HG02642 (cell line): Measurements from ENCODE around the gene KRTAP10-11.
"Not testable (repeated sequence)": the region's sequence is repeated elsewhere in the genome, so short reads cannot be mapped to it uniquely, and the experiment has no call there.

Experiments used
- ATAC-seq: cut with Tn5 transposase; IDR thresholded peaks from one replicate; pipeline ENCODE4 v1.9.1; 2021; ENCODE audit warnings: mild to moderate bottlenecking; ENCODE audit not compliant: unreplicated experiment, poor library complexity

Gene KRTAP10-11

GRCh38 chr21:44658913-44659595 lies 12.8 kb downstream of the KRTAP10-11 start:
- ATAC-seq: no peak

- not testable (repeated sequence) for ATAC-seq
Measured at GRCh38 chr21:44661567-44661966, 15.4 kb downstream of the KRTAP10-11 start.

DNA sequence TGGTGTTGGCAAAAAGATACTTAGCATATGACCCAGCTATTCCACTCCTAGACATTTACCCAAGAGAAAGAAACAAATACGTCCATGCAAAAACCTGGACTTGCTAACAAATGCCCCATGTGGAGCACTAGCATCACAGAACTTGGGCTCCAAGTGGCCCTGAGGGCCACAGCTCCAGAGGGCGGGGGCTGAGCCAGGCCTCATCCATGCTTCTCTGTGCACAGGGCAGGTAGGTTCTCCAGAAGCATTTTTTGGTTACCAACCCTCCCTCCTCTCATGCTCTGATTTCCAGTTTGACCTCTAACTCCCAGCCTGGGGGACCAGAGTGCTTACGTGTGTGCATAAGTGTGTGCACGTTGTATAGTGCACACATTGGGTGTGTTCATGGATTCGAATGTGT lies 18.5 kb downstream of the KRTAP10-11 start:
- no peak for ATAC-seq

- ATAC-seq: no peak
Measured at GRCh38 chr21:44666401-44667320, 20.4 kb downstream of the KRTAP10-11 start, which contains the start of gene KRTAP12-2. KRTAP12-2 (minus strand) TSS chr21:44666927; CDS start chr21:44666886, 41 bp downstream.

- ATAC-seq: no peak
Measured at GRCh38 chr21:44667612-44668011, 21.4 kb downstream of the KRTAP10-11 start.

DNA sequence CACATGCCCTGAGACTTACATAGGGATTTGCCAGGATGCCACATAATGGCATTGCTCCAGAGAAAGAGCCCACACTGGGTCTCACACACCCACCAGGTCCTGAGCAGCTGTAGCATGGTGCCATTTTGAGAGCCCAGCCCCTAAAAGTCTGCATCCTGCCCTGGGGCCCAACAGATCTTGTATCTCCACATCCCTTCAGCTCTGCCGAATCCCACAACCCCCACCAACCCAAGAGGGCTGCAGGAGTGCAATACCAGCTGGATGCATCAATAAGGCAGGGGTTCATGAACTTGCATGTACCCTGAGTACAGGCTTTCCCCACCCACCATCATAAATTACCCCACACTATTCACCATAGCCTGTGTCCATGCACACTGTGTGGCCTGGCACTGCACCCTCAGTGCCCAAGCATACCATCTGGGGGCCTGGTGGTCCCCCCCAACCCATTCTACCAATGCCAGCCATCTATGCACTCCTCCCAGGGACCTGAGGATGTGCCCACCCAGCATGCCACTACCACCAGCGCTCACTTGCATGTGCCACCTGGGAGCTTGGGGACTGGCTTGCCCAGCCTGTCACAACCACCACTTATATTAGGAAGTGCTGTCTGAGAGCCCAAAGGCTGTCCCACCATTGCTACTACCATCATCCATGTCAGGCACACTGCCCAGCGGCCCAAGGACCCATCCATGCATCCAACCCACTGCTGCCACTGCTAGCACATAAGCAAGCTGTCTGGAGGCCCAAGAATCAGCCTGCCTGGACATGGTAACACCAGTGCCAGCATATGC lies 24.6 kb downstream of the KRTAP10-11 start:
- ATAC-seq: no peak

DNA sequence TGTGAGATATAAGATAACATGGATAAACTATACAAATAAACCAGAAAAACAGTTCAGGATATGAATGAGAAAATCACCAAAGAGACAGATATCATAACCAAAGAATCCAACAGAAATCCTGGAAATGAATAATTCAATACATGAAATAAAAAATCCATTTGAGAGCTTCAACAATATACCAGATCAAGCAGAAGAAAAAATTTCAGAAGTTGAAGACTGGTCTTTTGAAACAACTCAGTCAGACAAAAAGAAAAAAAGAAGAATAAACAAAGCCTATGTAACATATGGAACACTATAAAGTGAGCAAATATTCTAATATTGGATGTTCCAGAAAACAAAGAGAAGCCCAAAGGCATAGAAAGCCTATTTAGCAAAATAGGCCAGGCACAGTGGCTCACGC lies 25.7 kb downstream of the KRTAP10-11 start:
- ATAC-seq: no peak

DNA sequence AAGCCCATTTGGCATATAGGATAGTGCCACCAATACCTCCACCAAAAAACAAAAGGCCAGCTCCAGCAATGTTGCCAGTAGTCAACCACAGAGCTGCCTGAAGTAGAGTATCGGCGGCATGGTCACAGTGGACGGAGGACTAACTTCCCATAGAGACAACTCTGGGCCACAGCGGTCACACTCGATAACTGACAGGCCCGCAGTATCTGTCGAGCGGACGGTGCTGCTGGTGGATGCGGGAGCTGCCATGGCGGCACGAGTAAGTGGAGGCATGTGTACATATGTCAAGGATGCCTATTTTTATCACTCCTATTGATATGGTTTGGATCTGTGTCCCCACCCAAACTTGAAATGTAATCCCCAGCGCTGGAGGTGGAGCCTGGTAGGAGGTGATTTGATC lies 31.7 kb downstream of the KRTAP10-11 start:
- no peak for ATAC-seq

- ATAC-seq: no peak
Measured at GRCh38 chr21:44681152-44681551, 34.9 kb downstream of the KRTAP10-11 start.

DNA sequence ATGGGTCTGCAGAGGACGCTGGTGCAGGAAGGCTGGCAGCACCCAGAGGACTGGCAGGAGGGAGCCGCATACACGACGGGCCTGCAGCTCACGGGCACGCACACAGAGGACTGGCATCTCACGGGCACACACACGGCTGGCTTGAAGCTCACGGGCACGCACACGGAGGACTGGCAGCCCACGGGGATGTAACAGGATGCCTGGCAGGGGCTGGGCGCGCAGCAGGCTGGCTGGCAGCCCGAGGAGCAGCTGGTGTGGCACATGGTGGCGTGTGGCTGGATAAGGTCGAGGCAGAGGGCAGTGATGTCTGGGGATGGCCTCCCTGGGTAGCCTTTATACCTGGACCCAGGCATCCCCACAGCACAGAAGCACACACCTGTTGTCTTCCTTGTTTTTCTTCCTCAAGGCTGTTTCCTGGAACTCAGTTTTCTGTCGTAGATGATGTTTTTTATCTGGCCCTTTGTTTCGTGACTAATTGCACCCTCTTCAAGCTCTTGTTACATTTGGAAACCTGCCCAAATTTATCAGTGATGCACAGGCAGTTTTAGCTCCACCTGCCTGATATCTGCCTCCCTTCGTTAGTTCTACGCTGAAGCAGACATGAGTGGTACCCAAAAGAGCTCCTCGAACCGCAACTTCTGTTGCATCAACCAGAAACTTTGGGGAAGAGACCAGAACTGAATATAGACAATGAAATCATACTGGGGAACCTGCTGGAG lies 35.8 kb downstream of the KRTAP10-11 start, which contains the start of gene KRTAP12-1:
Gene KRTAP12-1, minus strand, starts transcription at position 303 of the 719 bp plus-strand sequence. Its CDS starts 40 bp downstream, at position 263.
- ATAC-seq: no peak

DNA sequence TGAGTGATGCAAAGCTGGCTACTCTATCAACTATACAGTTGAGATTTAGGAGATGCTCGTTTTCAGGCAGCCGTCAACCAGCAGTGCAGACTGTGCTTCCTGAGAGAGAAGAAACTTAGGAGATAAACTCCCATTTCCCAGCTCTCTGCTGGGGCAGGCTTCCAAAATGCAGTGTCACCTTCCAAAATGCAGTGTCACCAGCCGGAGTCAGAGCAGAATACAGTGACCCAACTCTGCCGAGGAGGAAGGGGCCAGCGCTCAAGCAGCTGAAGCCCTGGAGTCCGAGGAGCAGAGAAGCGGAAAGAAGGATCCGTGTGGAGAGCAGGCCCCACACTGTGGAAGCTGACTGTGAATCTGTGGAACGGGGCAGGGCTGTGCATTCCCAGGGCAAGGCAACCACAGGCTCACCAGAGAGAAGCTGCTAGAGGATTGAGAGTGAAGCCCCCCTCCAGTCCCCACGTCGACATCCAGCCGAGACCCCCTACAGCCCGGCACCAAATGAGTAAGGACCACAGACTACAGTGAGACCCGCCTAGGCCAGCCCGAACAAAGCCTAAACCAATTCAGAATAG lies 36.5 kb downstream of the KRTAP10-11 start:
- no peak for ATAC-seq

DNA sequence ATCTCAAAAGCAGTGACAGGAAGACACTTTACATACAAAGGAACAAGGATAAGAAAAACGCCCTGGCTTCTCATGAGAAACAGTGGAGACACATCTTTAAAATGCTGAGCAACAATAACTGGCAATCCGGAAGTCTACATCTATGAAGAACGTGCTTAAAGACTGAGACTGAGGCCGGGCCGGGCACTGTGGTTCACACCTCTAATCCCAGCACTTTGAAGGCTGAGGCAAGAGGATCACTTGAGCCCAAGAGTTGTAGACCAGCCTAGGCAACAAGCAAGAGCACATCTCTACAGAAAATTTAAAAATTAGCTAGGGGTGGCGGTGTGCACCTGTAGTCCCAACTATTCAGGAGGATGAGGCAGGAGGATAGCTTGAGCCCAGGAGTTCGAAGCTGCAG lies 37.9 kb downstream of the KRTAP10-11 start:
- ATAC-seq: no peak

DNA sequence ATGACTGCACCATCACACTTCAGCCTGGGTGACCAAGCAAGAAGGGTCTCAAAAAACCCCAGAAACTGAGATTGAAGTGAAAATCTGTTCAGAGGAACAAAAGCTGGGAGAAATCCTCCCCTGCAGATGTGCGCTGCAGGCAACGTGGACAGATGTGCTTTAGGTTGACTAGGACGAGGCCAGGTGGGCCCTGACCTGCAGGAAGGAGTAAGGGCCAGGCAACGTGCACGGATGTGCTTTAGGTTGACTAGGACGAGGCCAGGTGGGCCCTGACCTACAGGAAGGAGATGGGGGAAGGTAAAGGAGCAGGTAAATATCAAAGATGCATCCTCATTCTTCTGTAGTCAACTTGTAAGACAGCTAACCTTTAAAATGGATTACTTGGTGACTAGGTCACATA lies 38.3 kb downstream of the KRTAP10-11 start:
- ATAC-seq: no peak

DNA sequence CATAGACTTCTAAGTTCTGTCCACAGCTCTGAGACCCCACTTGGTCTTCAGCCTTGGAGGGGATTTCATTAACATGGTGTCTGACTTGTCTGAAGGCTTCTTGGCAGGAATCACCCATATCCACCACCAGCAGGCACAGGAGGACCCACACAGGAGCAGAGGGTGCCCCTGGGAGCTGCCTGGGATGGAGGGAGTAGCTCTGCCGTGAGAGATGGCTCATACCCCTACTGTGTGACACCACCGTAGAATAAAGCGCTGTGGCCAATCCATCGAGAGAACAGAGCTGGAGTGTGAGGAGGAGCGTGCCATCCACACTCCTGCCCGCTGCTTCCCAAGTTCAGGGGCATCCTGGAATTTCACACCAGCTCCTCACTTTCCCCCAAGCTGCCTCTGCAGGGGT lies 38.8 kb downstream of the KRTAP10-11 start:
- ATAC-seq: not testable (repeated sequence)

DNA sequence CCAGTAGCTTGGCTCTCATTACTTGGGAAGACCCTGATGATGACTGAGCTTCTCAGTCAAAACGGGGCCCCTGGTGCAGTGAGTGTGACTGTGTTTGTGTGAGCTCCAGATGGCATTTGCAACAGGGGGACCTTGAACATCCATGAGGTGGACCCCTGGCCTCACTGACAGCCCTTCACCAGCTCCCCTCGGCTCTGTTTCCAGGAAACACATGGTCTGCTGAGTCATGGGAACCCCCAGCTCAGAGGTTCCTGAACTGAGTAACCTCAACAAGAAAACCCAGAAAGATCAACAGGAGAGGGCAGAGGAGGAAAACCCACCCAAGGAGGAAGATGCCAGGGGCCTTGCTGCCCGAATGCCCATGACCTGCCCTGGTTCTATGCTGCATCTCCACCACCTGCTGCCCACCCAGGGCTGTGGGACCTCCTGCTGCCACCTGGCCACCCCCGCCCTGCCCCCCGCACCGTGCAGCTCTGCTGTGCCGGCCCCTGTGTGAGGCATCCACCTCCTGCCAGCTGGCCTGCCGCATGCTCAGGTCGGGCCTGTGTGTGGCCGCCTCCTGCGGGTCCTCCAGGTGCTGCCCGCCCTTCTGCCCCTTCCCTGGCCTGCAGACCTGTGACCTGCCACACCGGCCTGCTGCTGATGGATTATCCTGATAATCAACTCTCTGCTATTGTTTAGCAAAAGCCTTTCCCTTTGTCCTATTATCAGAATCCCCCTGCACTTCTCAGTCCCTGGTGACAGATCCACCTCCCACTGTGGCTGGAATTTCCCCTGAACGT lies 40.0 kb downstream of the KRTAP10-11 start:
- no peak for ATAC-seq

- no peak for ATAC-seq
Measured at GRCh38 chr21:44686843-44687561, 40.8 kb downstream of the KRTAP10-11 start.

DNA sequence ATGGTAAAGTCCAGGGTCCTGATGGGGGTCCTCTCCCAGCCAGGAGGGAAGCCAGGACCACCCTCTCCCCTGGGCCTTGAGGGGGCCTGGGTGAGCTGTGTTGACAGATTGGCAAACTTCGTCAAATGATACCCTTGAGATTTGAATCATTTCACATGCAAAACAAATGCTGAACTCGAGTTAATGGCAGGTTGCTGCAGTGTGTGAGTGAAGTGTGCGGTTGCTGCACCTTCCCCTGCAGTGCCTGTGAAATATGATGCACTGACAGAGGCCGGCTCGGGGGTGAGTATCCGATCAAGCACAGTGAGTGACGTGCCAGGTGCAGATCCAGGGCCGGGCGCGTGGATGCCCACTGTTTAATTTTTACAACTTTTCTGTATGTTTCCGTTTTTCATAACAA lies 41.5 kb downstream of the KRTAP10-11 start:
- no peak for ATAC-seq

- not testable (repeated sequence) for ATAC-seq
Measured at GRCh38 chr21:44689740-44690139, 43.5 kb downstream of the KRTAP10-11 start.
